ENCODE results near the gene PVRIG.
"Not testable (repeated sequence)": the region's sequence is repeated elsewhere in the genome, so short reads cannot be mapped to it uniquely, and the experiment has no call there.

PVRIG gene

DNA sequence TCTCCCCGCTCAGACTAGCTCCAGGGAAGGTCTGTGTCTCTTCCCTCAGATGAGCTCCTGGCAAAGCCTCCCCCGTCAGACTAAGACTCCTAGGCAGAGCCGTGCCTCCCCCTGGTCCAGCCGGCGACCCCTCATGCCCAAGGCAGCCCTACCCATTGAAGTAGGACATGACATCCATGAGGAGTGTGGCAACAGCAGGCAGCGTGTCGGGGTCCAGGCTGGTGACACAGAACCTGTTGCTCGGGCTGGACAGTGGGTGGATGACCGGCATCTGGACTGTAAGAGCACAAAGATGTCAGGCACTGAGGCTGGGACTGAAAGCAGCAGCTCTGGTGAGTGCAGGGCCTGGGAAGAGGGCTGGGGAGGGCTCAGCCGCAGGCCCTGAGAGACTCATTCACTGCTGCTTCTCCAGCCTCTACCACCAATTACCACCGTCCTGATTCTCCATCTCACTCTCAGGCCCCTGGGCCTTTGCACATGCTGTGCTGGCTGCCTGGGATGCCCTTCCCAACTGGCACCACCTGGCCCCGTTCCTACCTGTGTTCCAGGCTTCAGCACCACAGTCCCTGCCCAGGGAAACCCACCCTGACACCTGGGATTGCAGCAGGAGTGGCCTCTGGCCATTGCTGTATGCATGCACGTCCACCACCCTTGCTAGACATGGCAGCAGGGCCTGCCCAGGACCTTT lies 2.8 kb downstream of the PVRIG start:
- Histone ChIP-seq H3K4me1 (no peaks in the 10 kb centered on the region), H3K27me3 (no peaks in the 10 kb centered on the region), H3K36me3 (no peaks in the 10 kb centered on the region), H3K9me3 (no peaks in the 10 kb centered on the region), H3K4me3 (ENCODE audit: low read depth, low read length) (no peak overlapping the region)
- no peak for DNase-seq
- TF ChIP-seq, protein P1, sequence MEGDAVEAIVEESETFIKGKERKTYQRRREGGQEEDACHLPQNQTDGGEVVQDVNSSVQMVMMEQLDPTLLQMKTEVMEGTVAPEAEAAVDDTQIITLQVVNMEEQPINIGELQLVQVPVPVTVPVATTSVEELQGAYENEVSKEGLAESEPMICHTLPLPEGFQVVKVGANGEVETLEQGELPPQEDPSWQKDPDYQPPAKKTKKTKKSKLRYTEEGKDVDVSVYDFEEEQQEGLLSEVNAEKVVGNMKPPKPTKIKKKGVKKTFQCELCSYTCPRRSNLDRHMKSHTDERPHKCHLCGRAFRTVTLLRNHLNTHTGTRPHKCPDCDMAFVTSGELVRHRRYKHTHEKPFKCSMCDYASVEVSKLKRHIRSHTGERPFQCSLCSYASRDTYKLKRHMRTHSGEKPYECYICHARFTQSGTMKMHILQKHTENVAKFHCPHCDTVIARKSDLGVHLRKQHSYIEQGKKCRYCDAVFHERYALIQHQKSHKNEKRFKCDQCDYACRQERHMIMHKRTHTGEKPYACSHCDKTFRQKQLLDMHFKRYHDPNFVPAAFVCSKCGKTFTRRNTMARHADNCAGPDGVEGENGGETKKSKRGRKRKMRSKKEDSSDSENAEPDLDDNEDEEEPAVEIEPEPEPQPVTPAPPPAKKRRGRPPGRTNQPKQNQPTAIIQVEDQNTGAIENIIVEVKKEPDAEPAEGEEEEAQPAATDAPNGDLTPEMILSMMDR (IDR thresholded peaks at IDR 0.05; ENCODE audit: low read depth, low read length) = no peak

DNA sequence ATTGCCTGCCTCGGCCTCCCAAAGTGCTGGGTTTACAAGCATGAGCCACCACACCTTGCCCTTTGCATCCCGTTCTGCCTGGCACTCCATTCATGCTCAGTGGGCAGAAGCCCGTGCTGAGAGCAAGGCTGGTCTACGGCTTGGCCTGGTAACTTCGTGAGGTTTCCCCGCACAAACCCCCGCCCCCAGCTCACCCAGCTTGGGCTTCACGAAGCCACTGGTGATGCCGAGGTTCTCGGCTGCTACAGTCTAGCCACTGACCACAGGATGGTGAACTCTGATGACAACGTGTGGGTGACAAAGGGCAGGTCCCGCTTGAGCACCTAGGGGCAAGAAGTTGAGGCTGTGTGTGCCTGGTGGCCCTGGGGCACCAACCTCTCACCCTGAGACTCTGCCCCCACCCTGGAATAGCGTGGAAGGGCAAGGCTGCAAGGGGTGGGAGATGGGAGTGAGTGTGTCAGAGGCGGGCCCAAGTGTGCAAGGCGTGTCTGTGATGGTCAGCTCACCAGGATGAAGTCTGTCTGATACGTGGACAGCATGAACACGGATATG lies 3.7 kb downstream of the PVRIG start:
- not testable (repeated sequence) for H3K36me3 ChIP-seq; DNase-seq; H3K4me1 ChIP-seq; H3K4me3 ChIP-seq (ENCODE audit: low read depth, low read length); H3K27me3 ChIP-seq; H3K9me3 ChIP-seq

DNA sequence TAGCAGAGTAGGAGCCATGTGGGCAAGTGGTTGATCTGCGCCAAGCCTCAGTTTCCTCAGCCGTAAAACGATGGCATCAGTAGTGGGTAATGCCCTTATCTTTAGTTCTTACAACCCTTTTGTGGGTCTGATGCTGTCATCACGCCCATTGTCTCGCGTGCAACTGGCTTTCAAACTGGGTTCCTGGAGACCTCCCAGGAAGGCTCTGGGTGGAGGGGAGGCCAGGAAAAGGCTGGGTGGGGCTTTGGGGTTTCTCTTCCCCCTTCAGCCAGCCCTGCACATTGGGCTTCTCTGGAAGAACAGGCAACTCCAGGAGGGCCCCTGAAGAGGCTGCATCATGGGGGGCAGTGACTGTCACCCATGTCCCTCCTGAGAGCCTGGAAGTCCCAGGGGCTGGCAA lies 5.1 kb downstream of the PVRIG start:
- H3K4me1 ChIP-seq; DNase-seq; H3K9me3 ChIP-seq; H3K36me3 ChIP-seq; H3K27me3 ChIP-seq; H3K4me3 ChIP-seq (ENCODE audit: low read depth, low read length): not testable (repeated sequence)

DNA sequence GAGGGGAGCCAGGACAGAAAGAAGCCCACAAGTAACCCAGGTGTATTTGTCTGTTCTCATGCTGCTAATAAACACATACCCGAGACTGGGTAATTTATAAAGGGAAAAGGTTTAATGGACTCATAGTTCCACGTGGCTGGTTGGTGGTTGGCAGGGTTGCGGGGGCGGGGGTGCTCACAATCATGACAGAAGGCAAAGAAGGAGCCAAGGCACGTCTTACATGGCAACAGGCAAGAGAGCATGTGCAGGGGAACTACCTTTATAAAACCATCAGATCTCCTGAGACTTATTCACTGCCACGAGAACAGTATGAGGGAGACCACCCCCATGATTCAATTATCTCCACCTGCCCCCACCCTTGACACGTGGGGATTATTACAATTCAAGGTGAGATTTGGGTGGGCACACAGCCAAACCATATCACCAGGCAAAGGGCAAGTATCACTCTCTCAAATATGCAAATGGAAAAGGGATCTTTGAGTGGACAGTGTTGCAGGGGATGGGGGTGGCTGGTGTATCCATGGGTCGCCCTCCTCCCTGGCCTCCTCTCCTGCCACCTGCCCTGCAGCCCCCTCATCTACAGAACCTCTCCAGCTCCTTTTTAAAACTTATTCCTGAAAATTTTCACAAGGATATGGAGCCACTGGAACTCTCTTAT lies 15.0 kb downstream of the PVRIG start:
- DNase-seq; H3K27me3 ChIP-seq; H3K9me3 ChIP-seq; H3K4me3 ChIP-seq (ENCODE audit: low read depth, low read length); H3K4me1 ChIP-seq; H3K36me3 ChIP-seq: not testable (repeated sequence)

DNA sequence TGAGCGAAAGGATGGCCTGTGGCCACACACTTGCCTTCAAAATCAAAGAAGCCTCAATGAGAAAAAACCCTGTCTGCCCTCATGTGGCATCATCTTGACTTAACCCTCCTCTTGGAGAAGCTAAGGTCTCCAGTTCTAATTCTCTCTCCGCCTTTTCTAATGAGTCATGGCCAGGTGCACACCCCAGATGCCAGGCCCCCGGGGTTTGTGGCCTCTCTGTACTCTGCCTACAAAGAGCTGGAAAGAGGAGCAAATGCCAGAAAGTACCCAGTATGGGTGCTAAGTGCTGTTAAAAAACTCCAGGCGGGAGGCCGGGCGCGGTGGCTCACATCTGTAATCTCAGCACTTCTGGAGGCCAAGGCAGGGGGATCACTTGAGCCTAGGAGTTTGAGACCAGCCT lies 20.2 kb downstream of the PVRIG start:
- not testable (repeated sequence) for DNase-seq; H3K36me3 ChIP-seq; H3K27me3 ChIP-seq; H3K4me1 ChIP-seq; H3K4me3 ChIP-seq (ENCODE audit: low read depth, low read length); H3K9me3 ChIP-seq

DNA sequence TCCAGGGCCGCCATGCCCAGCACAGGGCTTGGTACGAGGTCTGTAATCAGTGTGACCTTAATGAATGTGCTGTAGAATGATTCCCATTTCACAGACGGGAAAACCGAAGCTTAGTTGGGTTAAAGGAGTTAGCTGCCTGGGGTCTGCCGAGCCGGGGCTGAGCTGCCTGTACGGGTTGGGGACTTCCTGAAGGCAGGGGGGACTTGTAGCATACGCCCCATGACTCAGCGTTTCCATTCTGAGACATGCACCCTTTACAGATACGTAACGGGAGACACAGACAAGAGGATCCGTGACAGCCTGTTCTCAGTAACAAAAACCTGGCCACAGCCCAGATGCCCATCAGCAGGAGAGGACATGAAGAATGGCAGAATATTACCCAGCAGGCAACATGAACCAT lies 23.6 kb downstream of the PVRIG start:
- not testable (repeated sequence) for H3K9me3 ChIP-seq; H3K27me3 ChIP-seq; H3K4me3 ChIP-seq (ENCODE audit: low read depth, low read length); DNase-seq; H3K36me3 ChIP-seq; H3K4me1 ChIP-seq

DNA sequence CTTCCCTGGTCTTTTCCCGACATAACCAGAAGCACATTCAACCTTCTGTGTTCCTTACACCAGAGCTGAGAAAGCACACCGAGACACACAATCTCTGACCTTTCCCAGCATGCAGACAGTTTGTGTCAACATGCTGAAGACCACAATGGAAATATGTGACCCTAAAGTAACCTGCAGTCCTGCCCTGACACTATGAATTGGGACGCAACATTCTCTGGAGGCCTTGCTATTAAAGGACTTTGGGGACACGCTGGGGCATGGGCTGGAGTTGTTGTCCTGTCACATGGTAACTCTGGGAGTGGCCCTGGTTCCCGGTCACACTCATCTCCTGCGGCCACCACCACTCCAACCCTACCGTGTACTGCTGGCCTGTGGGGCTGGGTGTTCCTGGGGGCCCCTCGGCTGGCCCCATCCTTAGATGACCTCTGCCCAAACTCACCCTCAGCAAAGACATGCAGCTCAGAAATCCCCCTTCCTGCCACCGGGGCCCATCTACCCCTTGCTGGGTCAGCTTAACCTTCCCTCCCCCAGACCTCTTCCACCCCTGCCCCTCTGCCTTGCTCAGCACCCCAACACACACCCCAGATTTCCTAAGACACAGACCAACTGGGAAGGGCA lies 25.3 kb downstream of the PVRIG start:
- H3K4me1 ChIP-seq; H3K9me3 ChIP-seq; DNase-seq; H3K27me3 ChIP-seq; H3K36me3 ChIP-seq; H3K4me3 ChIP-seq (ENCODE audit: low read depth, low read length): not testable (repeated sequence)

DNA sequence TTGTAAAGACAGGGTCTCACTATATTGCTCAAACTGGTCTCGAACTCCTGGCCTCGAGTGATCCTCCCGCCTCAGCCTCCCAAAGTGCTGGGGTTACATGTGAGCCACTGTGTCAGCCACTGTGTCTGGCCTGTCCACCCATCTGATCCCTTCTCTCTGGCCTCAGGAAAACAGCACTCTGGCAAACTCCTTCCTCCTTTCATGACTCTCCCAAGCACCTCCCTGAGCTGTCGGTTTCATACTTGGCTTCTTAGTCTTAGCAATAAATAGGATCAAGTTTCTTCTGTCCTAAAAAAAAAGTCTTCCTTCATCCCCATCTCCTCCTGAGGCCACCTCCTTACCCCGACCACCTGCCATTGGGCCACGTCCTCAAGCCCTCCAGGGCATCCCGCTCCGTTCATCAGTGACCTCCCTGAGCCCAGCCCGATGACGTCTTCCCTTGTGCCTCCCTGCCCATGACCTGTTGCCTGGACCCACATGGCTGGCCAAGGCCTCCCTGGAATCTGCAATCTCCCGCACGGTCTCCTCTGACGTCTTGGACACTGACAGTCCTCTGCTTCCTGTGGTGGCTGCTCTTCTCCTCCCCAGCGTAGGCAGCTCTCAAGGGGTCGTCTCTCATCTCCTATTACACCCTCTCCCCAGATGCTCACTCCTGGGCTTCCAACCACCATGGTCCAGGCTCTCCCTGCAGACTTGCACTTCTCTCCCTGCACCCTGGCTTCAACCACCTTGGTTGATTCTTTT lies 26.5 kb downstream of the PVRIG start:
- not testable (repeated sequence) for H3K36me3 ChIP-seq; H3K4me1 ChIP-seq; DNase-seq; H3K9me3 ChIP-seq; H3K4me3 ChIP-seq (ENCODE audit: low read depth, low read length); H3K27me3 ChIP-seq

DNA sequence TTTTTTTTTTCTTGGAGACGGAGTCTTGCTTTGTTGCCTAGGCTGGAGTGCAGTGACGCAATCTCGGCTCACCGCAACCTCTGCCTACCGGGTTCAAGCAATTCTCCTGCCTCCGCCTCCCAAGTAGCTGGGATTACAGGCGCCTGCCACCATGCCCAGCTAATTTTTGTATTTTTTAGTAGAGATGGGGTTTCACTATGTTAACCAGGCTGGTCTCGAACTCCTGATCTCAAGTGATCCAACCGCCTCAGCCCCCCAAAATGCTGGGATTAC lies 27.1 kb downstream of the PVRIG start:
- H3K4me1 ChIP-seq; H3K9me3 ChIP-seq; H3K27me3 ChIP-seq; H3K4me3 ChIP-seq (ENCODE audit: low read depth, low read length); DNase-seq; H3K36me3 ChIP-seq: not testable (repeated sequence)

DNA sequence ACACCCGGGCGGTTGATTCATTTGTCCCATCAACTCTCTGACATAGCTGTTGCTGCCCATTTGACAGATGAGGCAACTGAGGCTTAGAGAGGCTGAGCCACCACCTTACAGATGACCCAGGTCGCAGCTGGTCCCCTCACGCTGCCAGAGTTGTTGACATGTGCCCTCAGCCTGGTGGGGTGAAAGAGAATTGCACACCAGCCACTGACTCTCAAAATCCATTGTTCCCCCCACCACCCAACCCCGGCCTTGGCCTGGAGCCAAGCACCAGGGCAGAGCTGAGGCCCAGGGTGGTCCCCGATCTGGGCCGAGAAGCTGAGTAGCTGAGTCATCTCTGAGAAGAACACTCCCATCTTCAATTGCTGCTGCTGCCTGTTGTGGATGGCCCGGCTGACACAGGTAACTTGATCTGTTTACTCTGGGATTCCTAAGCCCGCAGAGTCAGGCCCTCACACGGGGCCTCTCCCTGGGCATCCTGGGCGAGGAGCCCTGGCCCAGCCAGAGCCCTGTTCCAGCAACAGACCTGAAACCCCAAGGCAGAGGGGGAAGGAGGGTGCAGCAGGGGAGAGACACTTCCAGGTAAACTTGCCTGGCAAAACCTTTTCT lies 27.5 kb downstream of the PVRIG start:
- H3K27me3 ChIP-seq = no peaks in the 10 kb centered on the region
- no peak overlapping the region for H3K4me3 ChIP-seq (ENCODE audit: low read depth, low read length)
- TF ChIP-seq, protein P1 (IDR thresholded peaks at IDR 0.05; ENCODE audit: low read depth, low read length) = no peak
- no peaks in the 10 kb centered on the region for H3K36me3 ChIP-seq
- no peaks in the 10 kb centered on the region for H3K4me1 ChIP-seq
- DNase-seq = peak; percentile 35
- H3K9me3 ChIP-seq = no peaks in the 10 kb centered on the region
